Naive thymus-derived CD4-positive, alpha-beta T cell (primary cell): Measurements from ENCODE around the gene PGBD5. TPM values are rescaled to one million over a fixed set of nuclear protein-coding genes. Genes with fewer than 3 reads are reported as not detected.

Experiments
- ATAC-seq: fragments of 150-1000 bp; cut with Tn5 transposase; 2 replicates; pipeline ENCODE4 v1.10.0; 2021; ENCODE audit warnings: mild to moderate bottlenecking, moderate library complexity
- CTCF ChIA-PET: fragments of 350-600 bp; sonication (Branson Sonifier 250); formaldehyde crosslinking; loops from one replicate; lab custom pipeline; 2021; ENCODE audit warnings: antibody characterized with exemption; lab: Charles Lee
- POLR2A ChIA-PET: fragments of 350-600 bp; sonication (Branson Sonifier 250); formaldehyde crosslinking; loops from one replicate; lab custom pipeline; 2021; ENCODE audit warnings: antibody characterized with exemption, inconsistent platforms; lab: Charles Lee
- DNase-seq, 9 donors: peaks; one replicate each; pipeline versions ENCODE4 v3.0.0 to v3.0.0-alpha.2; 2020 to 2022; ENCODE audit warnings: mixed read lengths in 1 of 9
- H3K27ac ChIP-seq: one replicate; pipeline ENCODE4 v1.7.0; 2013; ENCODE audit warnings: mild to moderate bottlenecking, low read depth, low read length, moderate library complexity
- H3K27me3 ChIP-seq, 2 donors: one replicate each; pipeline ENCODE4 v1.7.0; 2013; ENCODE audit warnings: low read length in 2 of 2, mild to moderate bottlenecking in 2 of 2, moderate library complexity in 2 of 2; ENCODE audit not compliant: control insufficient read depth in 2 of 2, insufficient read depth in 2 of 2
- H3K36me3 ChIP-seq, 3 experiments: 1 replicate in 2 of 3; 2 replicates in 1 of 3; pipeline ENCODE4 v1.7.0; 2013; ENCODE audit warnings: low read length in 3 of 3, mild to moderate bottlenecking in 3 of 3, moderate library complexity in 1 of 3; ENCODE audit not compliant: insufficient read depth in 3 of 3, control insufficient read depth in 2 of 3
- H3K4me1 ChIP-seq, 2 donors: one replicate each; pipeline ENCODE4 v1.7.0; 2013; ENCODE audit warnings: low read length in 2 of 2, mild to moderate bottlenecking in 2 of 2, moderate library complexity in 1 of 2; ENCODE audit not compliant: control insufficient read depth in 2 of 2, insufficient read depth in 2 of 2
- H3K4me3 ChIP-seq: 2 replicates; pipeline ENCODE4 v1.7.0; 2013; ENCODE audit warnings: mild to moderate bottlenecking, low read length
- H3K9me3 ChIP-seq, 3 experiments: 1 replicate in 2 of 3; 2 replicates in 1 of 3; pipeline ENCODE4 v1.7.0; 2013; ENCODE audit warnings: low read length in 3 of 3; ENCODE audit not compliant: control insufficient read depth in 2 of 3
- H3K27ac Mint-ChIP-seq, 9 donors: one replicate each; pipeline ENCODE4 v1.8.0; 2020 to 2022; ENCODE audit warnings: mixed read lengths in 9 of 9, mild to moderate bottlenecking in 8 of 9, moderate library complexity in 5 of 9, inconsistent platforms in 2 of 9
- H3K27me3 Mint-ChIP-seq, 5 donors: one replicate each; pipeline ENCODE4 v1.8.0; 2021 to 2022; ENCODE audit warnings: mixed read lengths in 5 of 5, mild to moderate bottlenecking in 1 of 5
- H3K36me3 Mint-ChIP-seq, 5 donors: one replicate each; pipeline ENCODE4 v1.8.0; 2020 to 2022; ENCODE audit warnings: mixed read lengths in 5 of 5, mild to moderate bottlenecking in 3 of 5, inconsistent platforms in 1 of 5
- H3K4me1 Mint-ChIP-seq, 7 donors: one replicate each; pipeline ENCODE4 v1.8.0; 2020 to 2022; ENCODE audit warnings: mixed read lengths in 7 of 7, mild to moderate bottlenecking in 3 of 7, inconsistent platforms in 1 of 7
- H3K4me3 Mint-ChIP-seq, 10 donors: one replicate each; pipeline ENCODE4 v1.8.0; 2020 to 2022; ENCODE audit warnings: mild to moderate bottlenecking in 10 of 10, mixed read lengths in 10 of 10, moderate library complexity in 6 of 10, inconsistent platforms in 2 of 10
- H3K9me3 Mint-ChIP-seq, 11 donors: one replicate each; pipeline ENCODE4 v1.8.0; 2020 to 2022; ENCODE audit warnings: mixed read lengths in 11 of 11, mild to moderate bottlenecking in 4 of 11, inconsistent platforms in 1 of 11, moderate library complexity in 1 of 11
- intact Hi-C, 2 donors: fragments of 100-400 bp; cut with micrococcal nuclease; formaldehyde crosslinking; loops; one replicate each; pipeline ENCODE4 v1.15.1; 2023
- polyA plus RNA-seq, 2 donors: library from polyadenylated mRNA; unstranded; fragments of 300-500 nt; fragmentation: Illumina TruSeq; gene quantifications; one replicate each; pipeline ENCODE4 v1.2.3, GENCODE V29; 2021
- total RNA-seq, 6 experiments: library from RNA in 5 of 6; stranded (reverse) in 5 of 6; gene quantifications; 1 replicate in 5 of 6; 2 replicates in 1 of 6; pipeline ENCODE4 v1.2.3 and lab custom pipeline; 2021 to 2026

The PGBD5 gene
- total and polyA plus RNA-seq, 7 experiments from 2014 or later: 0.36 TPM; not detected in 6

DNA sequence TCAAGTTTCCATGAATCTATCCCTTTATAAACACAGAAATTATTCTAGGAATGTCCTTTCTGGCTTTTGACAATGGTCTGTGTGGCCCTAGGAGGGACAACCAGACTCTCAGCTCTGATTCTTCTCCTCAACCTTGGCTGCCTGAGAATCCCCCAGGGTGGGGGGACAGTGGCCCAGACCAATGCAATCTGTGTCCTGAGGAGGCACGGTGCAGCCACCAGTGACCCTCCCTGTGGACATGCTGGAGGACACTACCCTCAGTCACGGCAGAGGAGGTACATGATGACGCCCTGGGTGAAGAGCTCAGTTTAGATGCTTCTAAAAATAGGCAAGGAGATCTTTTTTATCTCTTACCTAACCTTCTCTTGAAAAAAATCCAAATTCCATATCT, 91.7 kb downstream of the PGBD5 start:
- Mint-ChIP-seq H3K36me3 (no peaks in the 10 kb centered on the region), H3K27ac (no peak overlapping the region), H3K4me1 (no peaks in the 10 kb centered on the region), H3K4me3 (no peak overlapping the region), H3K9me3 (peaks cover 0 to 4% (median 0%) of the 10 kb centered on the region in 11 donors), H3K27me3 (peaks cover 1 to 41% (median 20%) of the 10 kb centered on the region in 5 donors)
- intact Hi-C loops: no loop called here
- no peaks in the 10 kb centered on the region for H3K36me3 ChIP-seq
- DNase-seq (no peak), ATAC-seq (no peak)
- H3K27me3 ChIP-seq: no peaks in the 10 kb centered on the region
- H3K9me3 ChIP-seq: no peaks in the 10 kb centered on the region
- ChIA-PET POLR2A (interaction anchor here (0.6 kb wide), 1 partner anchor 1398 kb away, joined by 5 read pairs; no protein-coding TSS in a partner anchor), CTCF (no interaction called here)
- H3K4me1 ChIP-seq: no peaks in the 10 kb centered on the region
- H3K4me3 ChIP-seq: no peak overlapping the region
- H3K27ac ChIP-seq: no peak overlapping the region

DNA sequence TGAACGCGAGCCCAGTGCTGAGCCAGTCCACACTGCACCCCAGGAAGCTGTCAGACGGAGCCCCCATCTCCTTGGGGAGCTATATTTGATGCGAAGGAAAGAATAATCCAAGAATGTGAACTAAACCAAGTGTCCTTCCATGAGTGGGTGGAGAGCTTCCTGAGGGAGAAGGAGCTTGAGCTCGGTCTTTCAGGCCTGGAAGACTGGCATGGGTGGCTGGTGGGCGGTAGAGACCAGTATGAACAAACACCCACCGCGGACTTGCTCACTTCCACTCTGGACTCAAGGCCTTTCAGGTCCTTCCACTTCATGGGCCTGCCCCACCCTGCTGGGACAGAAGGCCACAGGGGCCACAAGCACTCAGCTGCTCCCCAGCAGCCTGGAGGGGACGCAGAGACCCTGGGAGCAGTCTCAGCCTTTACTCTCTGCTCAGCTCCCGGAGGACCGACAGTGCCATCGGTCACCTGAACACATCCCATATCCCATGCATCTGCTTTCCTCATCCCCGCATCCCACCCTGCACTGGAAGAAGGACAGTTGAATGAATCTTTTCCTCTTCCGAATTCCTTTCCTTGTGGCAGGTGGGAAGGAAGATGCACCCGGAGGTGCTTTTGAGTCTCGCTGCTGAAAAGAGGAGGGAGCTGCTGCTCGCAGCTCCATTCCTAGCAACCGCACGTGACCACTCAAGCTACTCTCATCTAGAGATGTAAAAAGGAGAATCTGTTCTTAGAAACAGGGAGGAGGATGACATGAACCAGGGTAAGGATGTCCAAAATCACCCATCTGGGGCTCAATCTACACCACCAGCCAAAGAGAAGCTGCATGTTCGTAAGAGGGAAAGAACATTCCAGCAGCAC, 92.3 kb downstream of the PGBD5 start:
- H3K4me1 Mint-ChIP-seq: no peaks in the 10 kb centered on the region
- H3K4me1 ChIP-seq: no peaks in the 10 kb centered on the region
- no peak overlapping the region for H3K27ac Mint-ChIP-seq
- no peak overlapping the region for H3K4me3 Mint-ChIP-seq
- H3K27me3 Mint-ChIP-seq: peaks cover 0 to 39% (median 20%) of the 10 kb centered on the region in 5 donors
- no peaks in the 10 kb centered on the region for H3K36me3 Mint-ChIP-seq
- no peaks in the 10 kb centered on the region for H3K36me3 ChIP-seq
- H3K27ac ChIP-seq: no peak overlapping the region
- ChIA-PET CTCF (no interaction called here), POLR2A (interaction anchor here (0.6 kb wide), 1 partner anchor 1397 kb away, joined by 5 read pairs; no protein-coding TSS in a partner anchor)
- intact Hi-C loops: no loop called here
- H3K9me3 Mint-ChIP-seq: peaks cover 0 to 4% (median 0%) of the 10 kb centered on the region in 11 donors
- DNase-seq: no peak
- no peaks in the 10 kb centered on the region for H3K27me3 ChIP-seq
- ATAC-seq: peak; percentile 18
- H3K9me3 ChIP-seq: no peaks in the 10 kb centered on the region
- no peak overlapping the region for H3K4me3 ChIP-seq

DNA sequence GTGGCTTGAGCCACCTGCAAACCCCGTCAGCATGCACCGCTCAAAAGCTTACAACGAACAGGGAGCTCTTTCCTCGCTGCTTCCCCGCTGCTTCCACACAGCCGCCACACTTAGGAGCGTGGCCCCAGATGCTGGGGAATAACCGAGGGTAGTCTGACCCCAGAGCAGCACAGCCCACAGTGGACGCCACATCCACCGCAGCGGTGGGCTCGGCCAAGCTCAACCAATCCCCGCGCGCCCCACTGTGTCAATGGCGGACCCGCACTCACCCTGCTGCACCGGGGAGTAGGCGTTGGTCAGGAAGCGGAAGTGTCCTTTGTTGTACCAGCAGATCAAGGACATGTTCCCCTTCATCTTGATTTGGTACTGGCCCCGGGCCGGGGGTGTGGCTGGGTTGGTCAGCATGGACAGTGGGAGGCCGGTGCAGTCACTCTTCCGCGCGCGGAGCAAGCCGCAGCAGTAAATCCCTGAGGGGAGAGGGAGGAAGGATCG, 93.5 kb downstream of the PGBD5 start:
- Histone ChIP-seq H3K27ac (no peak overlapping the region), H3K4me3 (no peak overlapping the region), H3K4me1 (no peaks in the 10 kb centered on the region), H3K9me3 (no peaks in the 10 kb centered on the region), H3K36me3 (no peaks in the 10 kb centered on the region), H3K27me3 (no peaks in the 10 kb centered on the region)
- ChIA-PET POLR2A (no interaction called here), CTCF (no interaction called here)
- Mint-ChIP-seq H3K4me1 (peaks cover 0 to 3% (median 0%) of the 10 kb centered on the region in 7 donors), H3K27me3 (peaks cover 0 to 38% (median 22%) of the 10 kb centered on the region in 5 donors), H3K4me3 (no peak overlapping the region), H3K9me3 (peaks cover 0 to 4% (median 0%) of the 10 kb centered on the region in 11 donors), H3K36me3 (no peaks in the 10 kb centered on the region), H3K27ac (no peak overlapping the region)
- DNase-seq: no peak
- intact Hi-C loops: no loop called here
- no peak for ATAC-seq

DNA sequence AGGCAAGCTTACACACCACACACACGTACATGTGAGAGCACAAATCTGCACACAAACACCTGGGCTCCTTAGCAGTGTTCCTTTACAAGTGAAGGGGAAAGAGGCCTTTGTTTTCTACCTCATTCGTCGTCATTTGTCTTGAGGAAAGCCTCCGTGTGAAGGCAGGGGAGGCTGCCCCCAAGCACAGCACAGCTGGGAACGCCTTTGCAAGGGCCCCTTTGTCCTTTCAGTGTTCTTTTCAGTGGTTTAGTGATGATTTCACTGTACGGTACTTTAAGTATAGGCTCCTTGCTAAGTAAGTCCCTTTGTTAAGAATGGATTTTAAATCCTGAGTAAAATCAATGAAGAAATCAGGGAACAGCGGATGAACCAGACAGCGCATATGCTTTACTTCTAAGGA, 94.1 kb downstream of the PGBD5 start:
- H3K4me3 Mint-ChIP-seq: no peak overlapping the region
- ChIA-PET CTCF (no interaction called here), POLR2A (no interaction called here)
- no peak overlapping the region for H3K27ac ChIP-seq
- no peaks in the 10 kb centered on the region for H3K36me3 ChIP-seq
- H3K27me3 ChIP-seq: no peaks in the 10 kb centered on the region
- DNase-seq: no peak
- H3K36me3 Mint-ChIP-seq: no peaks in the 10 kb centered on the region
- H3K27me3 Mint-ChIP-seq: peaks cover 0 to 32% (median 20%) of the 10 kb centered on the region in 5 donors
- no peaks in the 10 kb centered on the region for H3K9me3 ChIP-seq
- H3K4me1 Mint-ChIP-seq: peaks cover 0 to 3% (median 0%) of the 10 kb centered on the region in 7 donors
- no peak for ATAC-seq
- H3K4me3 ChIP-seq: no peak overlapping the region
- H3K4me1 ChIP-seq: no peaks in the 10 kb centered on the region
- intact Hi-C loops: no loop called here
- no peak overlapping the region for H3K27ac Mint-ChIP-seq
- H3K9me3 Mint-ChIP-seq: peaks cover 0 to 4% (median 0%) of the 10 kb centered on the region in 11 donors

DNA sequence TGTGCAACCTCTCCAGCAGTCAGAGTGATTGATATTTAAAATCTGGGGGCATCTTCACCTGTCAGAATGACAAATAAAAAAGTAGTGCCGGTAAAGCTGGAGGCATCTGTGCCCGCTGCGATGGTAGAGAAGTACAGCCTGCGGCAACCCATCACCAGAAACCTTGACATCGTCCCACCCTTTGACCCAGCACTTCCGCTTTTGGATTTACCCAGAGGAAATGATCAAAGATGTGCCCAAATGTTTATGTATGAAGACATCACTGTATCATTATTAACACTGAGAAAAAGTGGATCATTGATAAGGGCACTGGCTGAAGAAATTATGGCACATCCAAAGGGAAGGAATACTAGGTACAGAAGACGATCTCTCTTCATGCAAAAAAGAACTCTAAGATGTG, 96.0 kb downstream of the PGBD5 start:
- intact Hi-C loops: no loop called here
- Histone ChIP-seq H3K36me3 (no peaks in the 10 kb centered on the region), H3K4me3 (no peak overlapping the region), H3K27ac (no peak overlapping the region), H3K9me3 (no peaks in the 10 kb centered on the region), H3K4me1 (no peaks in the 10 kb centered on the region), H3K27me3 (no peaks in the 10 kb centered on the region)
- H3K36me3 Mint-ChIP-seq: no peaks in the 10 kb centered on the region
- no peak overlapping the region for H3K4me3 Mint-ChIP-seq
- peaks cover 0 to 3% (median 0%) of the 10 kb centered on the region in 7 donors for H3K4me1 Mint-ChIP-seq
- ATAC-seq (no peak), DNase-seq (no peak)
- no peak overlapping the region for H3K27ac Mint-ChIP-seq
- ChIA-PET POLR2A (no interaction called here), CTCF (no interaction called here)
- H3K9me3 Mint-ChIP-seq: peaks cover 0 to 1% (median 0%) of the 10 kb centered on the region in 11 donors
- peaks cover 0 to 21% (median 13%) of the 10 kb centered on the region in 5 donors for H3K27me3 Mint-ChIP-seq

DNA sequence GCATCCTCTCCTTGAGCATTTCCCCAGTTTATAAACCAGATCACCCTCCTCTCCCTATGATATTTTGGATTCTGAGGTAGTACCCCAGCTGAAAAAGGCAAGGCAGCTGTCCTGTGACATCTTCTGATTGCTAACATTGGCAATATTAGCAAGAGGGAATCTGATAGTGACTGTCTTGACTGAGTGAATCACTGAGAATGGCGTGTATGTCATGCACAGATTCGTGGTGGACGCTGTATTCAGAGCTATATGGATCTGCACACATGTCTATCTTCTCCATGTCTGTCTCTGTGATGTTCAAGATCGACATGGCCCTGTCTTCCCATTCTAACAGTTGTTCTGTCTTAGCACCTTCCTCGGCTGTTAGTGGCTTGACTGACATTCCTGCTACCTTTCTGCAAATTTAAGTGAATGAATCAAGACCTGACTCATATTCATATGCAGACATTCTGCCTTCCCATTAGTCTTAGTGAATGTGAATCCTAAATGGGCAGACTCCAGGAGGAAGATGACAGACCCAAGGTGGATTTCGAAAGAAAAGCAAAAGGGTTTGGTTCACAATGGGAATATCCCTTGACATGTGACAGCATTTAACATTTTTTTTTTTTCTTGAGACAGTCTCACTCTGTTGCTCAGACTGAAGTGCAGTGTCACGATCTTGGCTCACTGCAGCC, 97.7 kb downstream of the PGBD5 start:
- H3K4me1 ChIP-seq: no peaks in the 10 kb centered on the region
- no peaks in the 10 kb centered on the region for H3K36me3 Mint-ChIP-seq
- peaks cover 0 to 1% (median 0%) of the 10 kb centered on the region in 11 donors for H3K9me3 Mint-ChIP-seq
- ChIA-PET POLR2A (no interaction called here), CTCF (no interaction called here)
- intact Hi-C loops: no loop called here
- no peaks in the 10 kb centered on the region for H3K36me3 ChIP-seq
- peaks cover 0 to 10% (median 9%) of the 10 kb centered on the region in 5 donors for H3K27me3 Mint-ChIP-seq
- no peak overlapping the region for H3K27ac ChIP-seq
- H3K27ac Mint-ChIP-seq: no peak overlapping the region
- H3K27me3 ChIP-seq: no peaks in the 10 kb centered on the region
- ATAC-seq (no peak), DNase-seq (no peak)
- no peak overlapping the region for H3K4me3 Mint-ChIP-seq
- H3K4me1 Mint-ChIP-seq: peaks cover 0 to 3% (median 0%) of the 10 kb centered on the region in 7 donors
- no peaks in the 10 kb centered on the region for H3K9me3 ChIP-seq
- no peak overlapping the region for H3K4me3 ChIP-seq
